ENCODE data around the gene MYH16. TPM values are rescaled to one million over a fixed set of nuclear protein-coding genes. Genes with fewer than 3 reads are reported as not detected.

MYH16 gene
- total RNA-seq, 3 donors from 2014 or later, result not detected

DNA sequence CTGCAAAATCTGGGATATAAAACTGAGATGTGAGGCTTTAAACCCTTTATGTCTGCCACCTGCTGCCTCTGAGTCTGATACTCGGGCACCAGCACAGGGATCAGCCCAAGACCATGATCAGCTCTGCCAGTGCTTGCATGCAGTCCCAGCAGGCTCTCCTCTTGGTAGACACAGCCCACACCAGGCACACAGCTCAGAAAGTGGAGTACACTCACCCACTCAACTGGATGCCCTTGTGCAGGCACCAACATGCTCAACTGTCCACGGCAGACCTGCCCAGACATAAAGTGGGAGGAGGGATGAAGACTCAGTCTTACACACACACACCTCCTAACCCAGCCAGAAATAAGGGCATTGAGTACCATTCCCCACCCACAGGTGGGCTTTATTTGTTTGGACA lies 18.2 kb upstream of the MYH16 start:
- Histone ChIP-seq H3K4me3 (no peak overlapping the region), H3K27me3 (no peaks in the 10 kb centered on the region), H3K4me1 (no peaks in the 10 kb centered on the region), H3K9me3 (no peaks in the 10 kb centered on the region), H3K36me3 (no peaks in the 10 kb centered on the region), H3K27ac (no peak overlapping the region)
- intact Hi-C loops (cut with DNase I; ENCODE audit: low total_unique reads), result no loop called here
- no peak for DNase-seq (ENCODE audit: low spot score in 2 of 2)
- TF ChIP-seq POLR2A (IDR thresholded peaks at IDR 0.05), result no peak
- TF ChIP-seq, protein P1, sequence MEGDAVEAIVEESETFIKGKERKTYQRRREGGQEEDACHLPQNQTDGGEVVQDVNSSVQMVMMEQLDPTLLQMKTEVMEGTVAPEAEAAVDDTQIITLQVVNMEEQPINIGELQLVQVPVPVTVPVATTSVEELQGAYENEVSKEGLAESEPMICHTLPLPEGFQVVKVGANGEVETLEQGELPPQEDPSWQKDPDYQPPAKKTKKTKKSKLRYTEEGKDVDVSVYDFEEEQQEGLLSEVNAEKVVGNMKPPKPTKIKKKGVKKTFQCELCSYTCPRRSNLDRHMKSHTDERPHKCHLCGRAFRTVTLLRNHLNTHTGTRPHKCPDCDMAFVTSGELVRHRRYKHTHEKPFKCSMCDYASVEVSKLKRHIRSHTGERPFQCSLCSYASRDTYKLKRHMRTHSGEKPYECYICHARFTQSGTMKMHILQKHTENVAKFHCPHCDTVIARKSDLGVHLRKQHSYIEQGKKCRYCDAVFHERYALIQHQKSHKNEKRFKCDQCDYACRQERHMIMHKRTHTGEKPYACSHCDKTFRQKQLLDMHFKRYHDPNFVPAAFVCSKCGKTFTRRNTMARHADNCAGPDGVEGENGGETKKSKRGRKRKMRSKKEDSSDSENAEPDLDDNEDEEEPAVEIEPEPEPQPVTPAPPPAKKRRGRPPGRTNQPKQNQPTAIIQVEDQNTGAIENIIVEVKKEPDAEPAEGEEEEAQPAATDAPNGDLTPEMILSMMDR (IDR thresholded peaks at IDR 0.05), result no peak

DNA sequence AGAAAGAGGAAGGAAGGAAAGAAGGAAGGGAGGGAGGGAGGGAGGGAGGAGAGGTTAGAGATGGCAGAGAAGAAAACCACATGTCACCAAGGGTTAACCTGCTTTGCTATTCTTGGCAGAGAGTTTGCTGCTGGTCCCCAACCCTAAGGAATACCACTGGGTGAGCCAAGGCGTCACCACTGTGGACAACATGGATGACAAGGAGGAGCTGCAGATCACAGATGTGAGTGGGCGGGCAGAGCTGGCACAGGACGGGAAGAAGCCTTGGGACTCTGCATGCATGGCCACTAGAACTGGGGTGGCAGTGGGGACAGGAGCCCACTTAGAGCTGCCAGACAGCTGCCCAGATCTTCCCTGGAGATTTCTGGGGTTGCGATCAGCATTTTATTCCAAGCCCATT lies 17.2 kb upstream of the MYH16 start:
- H3K27me3 ChIP-seq, result no peaks in the 10 kb centered on the region
- TF ChIP-seq POLR2A (IDR thresholded peaks at IDR 0.05) (no peak), POLR2AphosphoS5 (IDR thresholded peaks at IDR 0.05) (no peak)
- TF ChIP-seq, protein P1 (IDR thresholded peaks at IDR 0.05), result no peak
- H3K4me3 ChIP-seq, result no peak overlapping the region
- DNase-seq (ENCODE audit: low spot score in 2 of 2), result no peak
- H3K36me3 ChIP-seq, result no peaks in the 10 kb centered on the region
- intact Hi-C loops (cut with DNase I; ENCODE audit: low total_unique reads), result no loop called here
- no peaks in the 10 kb centered on the region for H3K4me1 ChIP-seq
- H3K9me3 ChIP-seq, result no peaks in the 10 kb centered on the region
- H3K27ac ChIP-seq, result no peak overlapping the region

DNA sequence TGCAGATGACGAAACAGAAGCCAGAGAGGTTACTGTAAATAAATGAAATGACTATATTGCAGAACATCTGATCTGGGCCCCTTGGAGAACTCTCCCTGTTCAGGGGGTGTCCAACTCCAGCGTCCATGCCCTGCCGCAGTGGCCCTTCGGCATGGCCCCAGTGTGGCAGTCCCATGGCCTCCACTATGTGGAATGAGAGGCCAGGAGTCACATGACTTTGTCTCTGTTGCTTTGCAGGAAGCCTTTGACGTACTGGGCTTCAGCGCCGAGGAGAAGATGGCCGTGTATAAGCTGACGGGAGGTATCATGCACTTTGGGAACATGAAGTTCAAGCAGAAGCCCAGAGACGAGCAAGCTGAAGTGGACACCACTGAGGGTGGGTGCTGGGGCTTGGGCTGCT lies 15.6 kb upstream of the MYH16 start:
- no peak for DNase-seq (ENCODE audit: low spot score in 2 of 2)
- TF ChIP-seq, protein P1 (IDR thresholded peaks at IDR 0.05), result no peak
- TF ChIP-seq POLR2AphosphoS5 (IDR thresholded peaks at IDR 0.05) (no peak), POLR2A (IDR thresholded peaks at IDR 0.05) (no peak)
- Histone ChIP-seq H3K27ac (no peak overlapping the region), H3K4me1 (no peaks in the 10 kb centered on the region), H3K4me3 (no peak overlapping the region), H3K36me3 (no peaks in the 10 kb centered on the region), H3K9me3 (no peaks in the 10 kb centered on the region), H3K27me3 (no peaks in the 10 kb centered on the region)
- intact Hi-C loops (cut with DNase I; ENCODE audit: low total_unique reads), result no loop called here

DNA sequence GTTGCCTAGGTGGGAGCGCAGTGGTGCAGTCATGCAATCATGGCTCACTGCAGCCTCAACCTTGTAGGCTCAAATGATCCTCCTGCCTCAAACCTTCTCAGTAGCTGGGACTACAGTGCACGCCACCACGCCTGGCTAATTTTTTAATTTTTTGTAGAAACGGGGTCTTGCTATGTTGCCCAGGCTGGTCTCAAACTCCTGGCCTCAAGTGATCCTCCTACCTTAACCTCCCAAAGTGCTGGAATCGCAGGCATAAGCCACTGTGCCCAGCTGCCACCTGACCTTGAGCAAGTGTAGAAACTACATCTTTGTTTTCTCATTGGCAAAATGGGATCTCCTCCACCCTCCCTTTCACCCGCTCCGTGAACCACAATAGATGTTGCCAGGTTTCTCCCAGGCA lies 15.0 kb upstream of the MYH16 start:
- intact Hi-C loops (cut with DNase I; ENCODE audit: low total_unique reads), result no loop called here
- Histone ChIP-seq H3K27ac (no peak overlapping the region), H3K36me3 (no peaks in the 10 kb centered on the region), H3K9me3 (no peaks in the 10 kb centered on the region), H3K27me3 (no peaks in the 10 kb centered on the region), H3K4me3 (no peak overlapping the region), H3K4me1 (no peaks in the 10 kb centered on the region)
- DNase-seq (ENCODE audit: low spot score in 2 of 2), result no peak
- TF ChIP-seq, protein P1 (IDR thresholded peaks at IDR 0.05), result no peak
- TF ChIP-seq POLR2A (IDR thresholded peaks at IDR 0.05), result no peak
- no peak for TF ChIP-seq POLR2AphosphoS5 (IDR thresholded peaks at IDR 0.05)

DNA sequence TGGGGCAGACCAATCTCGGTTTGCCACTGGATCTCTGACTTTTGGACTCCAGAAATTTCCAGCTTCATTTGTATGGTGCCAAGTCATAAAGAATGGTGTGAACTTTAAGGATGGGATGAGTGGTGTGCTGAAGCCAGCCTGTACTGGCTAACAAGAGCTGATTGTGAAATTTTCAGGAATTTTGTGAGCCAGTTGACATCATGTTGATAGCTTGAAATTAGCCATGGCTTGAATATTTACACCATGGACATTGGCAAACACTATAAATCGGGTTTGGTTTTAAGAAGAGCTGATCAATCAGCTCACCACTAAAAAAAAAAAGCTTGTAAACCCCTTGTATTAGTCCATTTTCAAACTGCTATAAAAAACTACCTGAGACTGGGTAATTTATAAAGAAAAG lies 14.1 kb upstream of the MYH16 start:
- DNase-seq (ENCODE audit: low spot score in 2 of 2), result no peak
- Histone ChIP-seq H3K27ac (no peak overlapping the region), H3K36me3 (no peaks in the 10 kb centered on the region), H3K4me1 (no peaks in the 10 kb centered on the region), H3K4me3 (no peak overlapping the region), H3K27me3 (no peaks in the 10 kb centered on the region), H3K9me3 (no peaks in the 10 kb centered on the region)
- intact Hi-C loops (cut with DNase I; ENCODE audit: low total_unique reads), result no loop called here
- TF ChIP-seq POLR2AphosphoS5 (IDR thresholded peaks at IDR 0.05), result no peak
- TF ChIP-seq POLR2A (IDR thresholded peaks at IDR 0.05), result no peak
- TF ChIP-seq, protein P1 (IDR thresholded peaks at IDR 0.05), result no peak
